Effector memory CD4-positive, alpha-beta T cell (primary cell): ENCODE data around the gene PDZK1IP1.
"Not testable (repeated sequence)": the region's sequence is repeated elsewhere in the genome, so short reads cannot be mapped to it uniquely, and the experiment has no call there.

Experiments used
- DNase-seq, 3 donors: peaks; one replicate each; pipeline ENCODE4 v3.0.0-alpha.2; 2020
- H3K27ac ChIP-seq: 2 replicates; pipeline ENCODE4 v1.7.0; 2013; ENCODE audit warnings: mild to moderate bottlenecking, low read length, moderate library complexity; ENCODE audit not compliant: insufficient read depth, poor library complexity, severe bottlenecking
- H3K27me3 ChIP-seq: replicated peaks from 2 replicates; pipeline ENCODE4 v1.7.0; 2013; ENCODE audit warnings: mild to moderate bottlenecking, low read length; ENCODE audit not compliant: insufficient read depth, control insufficient read depth, poor library complexity, severe bottlenecking
- H3K36me3 ChIP-seq: 2 replicates; pipeline ENCODE4 v1.7.0; 2013; ENCODE audit warnings: mild to moderate bottlenecking, low read length, moderate library complexity; ENCODE audit not compliant: control insufficient read depth, insufficient read depth
- H3K4me1 ChIP-seq: 2 replicates; pipeline ENCODE4 v1.7.0; 2013; ENCODE audit warnings: low read length, mild to moderate bottlenecking; ENCODE audit not compliant: control insufficient read depth, insufficient read depth, poor library complexity, severe bottlenecking
- H3K4me3 ChIP-seq: 2 replicates; pipeline ENCODE4 v1.7.0; 2013; ENCODE audit warnings: low read length, low read depth, mild to moderate bottlenecking; ENCODE audit not compliant: insufficient read depth, poor library complexity, severe bottlenecking
- H3K9me3 ChIP-seq: 2 replicates; pipeline ENCODE4 v1.7.0; 2013; ENCODE audit warnings: mild to moderate bottlenecking, low read length, moderate library complexity; ENCODE audit not compliant: control insufficient read depth

The PDZK1IP1 gene

GRCh38 chr1:47212636-47213229 lies 22.9 kb upstream of the PDZK1IP1 start:
- Histone ChIP-seq H3K36me3 (no peaks in the 10 kb centered on the region), H3K4me3 (no peak overlapping the region), H3K27me3 (no peaks in the 10 kb centered on the region), H3K27ac (no peak overlapping the region), H3K4me1 (no peaks in the 10 kb centered on the region), H3K9me3 (no peaks in the 10 kb centered on the region)
- no peak for DNase-seq

GRCh38 chr1:47211796-47212269 lies 22.0 kb upstream of the PDZK1IP1 start:
- Histone ChIP-seq H3K4me1 (no peaks in the 10 kb centered on the region), H3K4me3 (no peak overlapping the region), H3K27ac (no peak overlapping the region), H3K36me3 (no peaks in the 10 kb centered on the region), H3K27me3 (no peaks in the 10 kb centered on the region), H3K9me3 (no peaks in the 10 kb centered on the region)
- no peak for DNase-seq

GRCh38 chr1:47210666-47211065 lies 20.8 kb upstream of the PDZK1IP1 start:
- Histone ChIP-seq H3K9me3 (no peaks in the 10 kb centered on the region), H3K36me3 (no peaks in the 10 kb centered on the region), H3K4me1 (no peaks in the 10 kb centered on the region), H3K27ac (no peak overlapping the region), H3K4me3 (no peak overlapping the region), H3K27me3 (no peaks in the 10 kb centered on the region)
- no peak for DNase-seq

GRCh38 chr1:47209725-47210325 lies 20.0 kb upstream of the PDZK1IP1 start:
- Histone ChIP-seq H3K4me3 (no peak overlapping the region), H3K4me1 (no peaks in the 10 kb centered on the region), H3K27me3 (no peaks in the 10 kb centered on the region), H3K27ac (no peak overlapping the region), H3K9me3 (no peaks in the 10 kb centered on the region), H3K36me3 (no peaks in the 10 kb centered on the region)
- no peak for DNase-seq

- no peak for DNase-seq
- H3K36me3 ChIP-seq, result no peaks in the 10 kb centered on the region
- no peaks in the 10 kb centered on the region for H3K27me3 ChIP-seq
- H3K4me3 ChIP-seq, result no peak overlapping the region
- H3K4me1 ChIP-seq, result no peaks in the 10 kb centered on the region
- H3K27ac ChIP-seq, result no peak overlapping the region
- H3K9me3 ChIP-seq, result no peaks in the 10 kb centered on the region
Observed at GRCh38 chr1:47209091-47209490, 19.3 kb upstream of the PDZK1IP1 start.

GRCh38 chr1:47208374-47208850 lies 18.6 kb upstream of the PDZK1IP1 start:
- no peaks in the 10 kb centered on the region for H3K4me1 ChIP-seq
- no peak overlapping the region for H3K27ac ChIP-seq
- no peak for DNase-seq
- no peaks in the 10 kb centered on the region for H3K9me3 ChIP-seq
- H3K4me3 ChIP-seq, result no peak overlapping the region
- H3K36me3 ChIP-seq, result no peaks in the 10 kb centered on the region
- no peaks in the 10 kb centered on the region for H3K27me3 ChIP-seq

GRCh38 chr1:47207803-47208373 lies 18.1 kb upstream of the PDZK1IP1 start:
- Histone ChIP-seq H3K36me3 (no peaks in the 10 kb centered on the region), H3K27me3 (no peaks in the 10 kb centered on the region), H3K4me1 (no peaks in the 10 kb centered on the region), H3K9me3 (no peaks in the 10 kb centered on the region), H3K27ac (no peak overlapping the region), H3K4me3 (no peak overlapping the region)
- DNase-seq, result no peak

GRCh38 chr1:47205918-47206317 lies 16.1 kb upstream of the PDZK1IP1 start:
- no peak for DNase-seq
- H3K4me1 ChIP-seq, result no peaks in the 10 kb centered on the region
- H3K9me3 ChIP-seq, result no peaks in the 10 kb centered on the region
- H3K27me3 ChIP-seq, result peaks cover 6% of the 10 kb centered on the region
- H3K4me3 ChIP-seq, result no peak overlapping the region
- H3K36me3 ChIP-seq, result no peaks in the 10 kb centered on the region
- H3K27ac ChIP-seq, result no peak overlapping the region

- not testable (repeated sequence) for H3K4me1 ChIP-seq, DNase-seq, H3K9me3 ChIP-seq, H3K4me3 ChIP-seq, H3K27ac ChIP-seq, H3K36me3 ChIP-seq
- H3K27me3 ChIP-seq, result peaks cover 11% of the 10 kb centered on the region
Observed at GRCh38 chr1:47203504-47203903, 13.7 kb upstream of the PDZK1IP1 start.

- H3K27me3 ChIP-seq, result peaks cover 11% of the 10 kb centered on the region
- no peak overlapping the region for H3K27ac ChIP-seq
- no peaks in the 10 kb centered on the region for H3K36me3 ChIP-seq
- no peaks in the 10 kb centered on the region for H3K9me3 ChIP-seq
- no peak for DNase-seq
- no peak overlapping the region for H3K4me3 ChIP-seq
- no peaks in the 10 kb centered on the region for H3K4me1 ChIP-seq
Observed at GRCh38 chr1:47201179-47201578, 11.3 kb upstream of the PDZK1IP1 start.
